ENCODE measurements around the gene PCDH1. TPM values are rescaled to one million over a fixed set of nuclear protein-coding genes. Genes with fewer than 3 reads are reported as not detected.

Gene PCDH1
- total and polyA plus RNA-seq, 2 of the 8 experiments (the other 6 are each of a cell fraction or from before 2014, with no cell fraction given), result 101 to 102 TPM

GRCh38 chr5:141920771-141921170 is 42.6 kb upstream of the PCDH1 start:
- Histone ChIP-seq H2AK5ac (ENCODE audit: low read depth, low read length) (no peak overlapping the region), H3K79me2 (ENCODE audit: control insufficient read depth in 1 of 2, insufficient read depth in 2 of 2, low read length in 2 of 2) (peaks cover 4 to 9% of the 10 kb centered on the region in 2 experiments; a peak in 2 of 4 replicates), H3K36me3 (ENCODE audit: control insufficient read depth in 2 of 4, insufficient read depth in 4 of 4, low read length in 3 of 4) (peaks cover 0 to 6% (median 3%) of the 10 kb centered on the region in 4 experiments; a peak in 3 of 8 replicates), H3K9me3 (ENCODE audit: insufficient read depth in 2 of 2, low read depth in 1 of 2, low read length in 1 of 2) (no peaks in the 10 kb centered on the region), H3K9ac (replicated peaks in 1 of 4; ENCODE audit: extremely low read depth in 1 of 4, low read depth in 3 of 4, low read length in 3 of 4) (no peak overlapping the region), H3K4ac (replicated peaks; ENCODE audit: insufficient read length, low read depth, low read length) (no peak overlapping the region), H2BK20ac (ENCODE audit: low read length) (no peak overlapping the region), H3K27ac (ENCODE audit: low read depth, low read length) (no peak overlapping the region), H2BK12ac (ENCODE audit: low read depth, low read length) (no peak overlapping the region), H2BK120ac (replicated peaks; ENCODE audit: low read depth, low read length) (no peak overlapping the region), H3K14ac (ENCODE audit: insufficient read length) (no peak overlapping the region), H4K5ac (ENCODE audit: insufficient read length, low read depth, low read length) (no peak overlapping the region), H2AFZ (ENCODE audit: low read length) (no peak overlapping the region), H4K20me1 (replicated peaks in 1 of 2; ENCODE audit: control insufficient read depth in 1 of 2, insufficient read depth in 2 of 2, low read length in 2 of 2) (peaks cover 0 to 3% of the 10 kb centered on the region in 2 experiments), H4K8ac (ENCODE audit: extremely low read depth, insufficient read depth, low read length) (no peak overlapping the region), H3K4me3 (ENCODE audit: extremely low read depth in 1 of 4, insufficient read depth in 2 of 4, low read depth in 3 of 4, low read length in 4 of 4) (no peak overlapping the region), H3K79me1 (ENCODE audit: low read depth, low read length) (peaks cover 2% of the 10 kb centered on the region; the same call in 1 of the 2 replicates), H3K4me2 (ENCODE audit: insufficient read depth in 1 of 2, low read depth in 2 of 2, low read length in 2 of 2) (no peak overlapping the region), H4K91ac (replicated peaks; ENCODE audit: insufficient read length, low read length) (no peak overlapping the region), H3K23ac (ENCODE audit: insufficient read length) (no peak overlapping the region), H3K18ac (ENCODE audit: extremely low read depth, low read length) (no peak overlapping the region), H2BK15ac (ENCODE audit: low read length) (no peak overlapping the region), H3K56ac (replicated peaks; ENCODE audit: insufficient read length, low read depth, low read length) (no peak overlapping the region), H2BK5ac (ENCODE audit: low read depth, low read length) (no peak overlapping the region), H3K4me1 (replicated peaks in 1 of 4; ENCODE audit: control insufficient read depth in 3 of 4, insufficient read depth in 4 of 4, low read length in 3 of 4) (peaks cover 0 to 6% (median 4%) of the 10 kb centered on the region in 4 experiments; a peak in 4 of 7 replicates), H3K27me3 (replicated peaks in 1 of 4; ENCODE audit: control insufficient read depth in 3 of 4, extremely low read depth in 1 of 4, insufficient read depth in 3 of 4, low read length in 3 of 4) (no peaks in the 10 kb centered on the region), H3K23me2 (ENCODE audit: low read depth, low read length) (peaks cover 10% of the 10 kb centered on the region)
- TF ChIP-seq KDM4A (IDR thresholded peaks at IDR 0.05; ENCODE audit: low read depth, low read length, severe bottlenecking), result no peak
- no peak for TF ChIP-seq USF2 (IDR thresholded peaks at IDR 0.05; ENCODE audit: low read length)
- TF ChIP-seq SAP30 (IDR thresholded peaks at IDR 0.05; ENCODE audit: insufficient read depth, insufficient replicate concordance, low read length), result no peak
- TF ChIP-seq MAX (IDR thresholded peaks at IDR 0.05), result no peak
- TF ChIP-seq GTF2F1 (IDR thresholded peaks at IDR 0.05; ENCODE audit: borderline replicate concordance, low read depth, low read length), result no peak
- TF ChIP-seq NRF1 (IDR thresholded peaks at IDR 0.05; ENCODE audit: low read depth, low read length), result no peak
- no peak for TF ChIP-seq NANOG (IDR thresholded peaks at IDR 0.05; ENCODE audit: insufficient read depth, low read depth, low read length, poor library complexity, severe bottlenecking)
- no peak for TF ChIP-seq KDM5A (IDR thresholded peaks at IDR 0.05; ENCODE audit: low read length)
- no peak for TF ChIP-seq RXRA (IDR thresholded peaks at IDR 0.05; ENCODE audit: insufficient read depth, low read depth, low read length)
- DNase-seq (ENCODE audit: low read depth in 1 of 2, low spot score in 2 of 2), result no peak
- 77% methylated on average over 2 of the region's 2 CpGs; no CpG with 5 or more reads in 1 of the 2 experiments for WGBS, 2 experiments (ENCODE audit: extremely low coverage in 1 of 2, insufficient coverage in 1 of 2, insufficient read length in 1 of 2, insufficient replicate concordance in 2 of 2, low coverage in 1 of 2, low lambda C conversion rate in 2 of 2, missing lambda C conversion rate in 1 of 2)
- POLR2A ChIA-PET (ENCODE audit: partially characterized antibody), result interaction anchor here (1.1 to 1.7 kb wide), 2 partner anchors 10 to 45 kb away, joined by 3 to 6 read pairs; no protein-coding TSS in a partner anchor
- FAIRE-seq, result no peak
- CTCF ChIA-PET (ENCODE audit: partially characterized antibody), result interaction anchor here (0.9 to 5.2 kb wide), 8 partner anchors 12 to 165 kb away, joined by 3 to 34 read pairs (median 4); partner anchors contain the start of genes PCDH1 and RNF14

Data from H1 (cell line).